AG08395 (cell line): Measurements from ENCODE around the gene ERC2.
A peak's percentile ranks its signal among the peaks of the same experiment; 100 is the strongest.

ENCODE experiments used
- DNase-seq: peaks from one replicate; pipeline ENCODE4 v3.0.0; 2012; ENCODE audit warnings: mixed read lengths, low spot score

ERC2 gene

DNA sequence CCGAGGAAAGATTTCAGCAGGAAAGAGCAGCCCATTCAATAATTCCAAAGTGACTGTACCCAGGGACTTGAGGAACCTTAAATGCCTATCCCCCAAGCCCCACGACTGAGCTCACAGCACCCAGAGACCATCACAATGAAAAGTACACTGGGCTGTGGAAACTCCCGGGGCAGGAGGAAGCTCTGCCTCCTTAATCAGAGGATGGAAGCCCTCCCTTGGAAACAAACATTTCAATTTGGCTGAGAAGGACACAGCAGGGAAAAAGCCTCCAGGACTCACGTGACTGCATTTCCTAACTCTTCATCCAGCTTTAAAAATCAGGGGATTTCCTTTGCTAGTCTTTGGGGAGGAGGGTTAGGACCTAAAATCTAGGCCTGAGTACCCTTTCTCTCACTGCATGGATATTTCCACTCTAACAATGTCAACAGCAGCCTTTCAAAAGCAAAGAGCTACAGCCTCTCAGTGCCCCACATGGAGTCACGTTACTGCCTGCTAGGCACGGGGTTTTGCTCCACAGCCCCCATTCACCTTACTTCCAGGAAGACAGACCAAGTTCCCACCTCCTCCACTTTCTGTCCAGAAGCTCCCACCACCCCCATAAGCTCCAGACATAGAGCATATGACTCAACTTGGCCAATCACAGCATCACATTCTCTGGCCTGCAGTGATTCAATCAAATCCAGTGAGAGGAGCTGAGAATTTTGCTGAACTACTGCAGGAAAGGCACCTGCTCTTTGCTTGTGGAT is 912.2 kb downstream of the ERC2 start:
- no peak for DNase-seq

DNA sequence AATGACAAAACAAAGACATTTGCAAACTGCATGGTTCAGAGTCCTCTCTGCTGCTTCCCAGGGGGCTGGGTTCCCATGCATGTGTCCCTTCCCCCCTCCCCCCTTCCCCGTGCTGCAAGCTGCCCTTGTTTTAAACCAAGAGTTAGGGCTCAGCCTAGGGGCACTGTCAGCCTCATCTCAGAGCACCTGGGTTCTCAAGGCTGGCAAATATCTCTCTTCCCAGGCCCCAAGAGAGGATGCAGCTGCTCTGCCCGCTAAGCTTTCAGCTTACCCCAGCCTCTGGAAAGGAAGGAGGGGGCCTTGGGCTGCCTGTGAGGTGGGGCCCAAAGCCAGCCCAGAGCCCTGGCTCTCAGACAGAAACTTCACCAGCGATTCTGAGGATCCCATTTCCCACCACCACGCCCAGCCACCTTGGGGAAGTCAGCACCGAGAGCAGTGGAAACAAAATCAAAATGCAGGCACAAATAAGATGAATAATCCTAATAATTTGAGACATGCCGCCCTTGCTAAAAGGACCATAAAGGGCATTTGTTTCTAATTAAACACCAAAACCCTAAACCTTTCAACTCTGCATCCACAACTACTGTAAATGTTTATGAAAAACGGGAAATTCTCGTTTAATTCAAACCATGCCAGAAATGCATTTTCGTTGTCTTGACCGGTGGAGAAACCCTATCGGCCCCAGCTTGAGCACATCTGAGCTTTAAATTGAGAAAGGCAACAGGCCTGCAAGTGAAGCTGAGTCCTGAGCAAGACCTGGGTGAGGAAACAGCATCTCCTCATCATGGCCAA is 913.4 kb downstream of the ERC2 start:
- DNase-seq = no peak

DNA sequence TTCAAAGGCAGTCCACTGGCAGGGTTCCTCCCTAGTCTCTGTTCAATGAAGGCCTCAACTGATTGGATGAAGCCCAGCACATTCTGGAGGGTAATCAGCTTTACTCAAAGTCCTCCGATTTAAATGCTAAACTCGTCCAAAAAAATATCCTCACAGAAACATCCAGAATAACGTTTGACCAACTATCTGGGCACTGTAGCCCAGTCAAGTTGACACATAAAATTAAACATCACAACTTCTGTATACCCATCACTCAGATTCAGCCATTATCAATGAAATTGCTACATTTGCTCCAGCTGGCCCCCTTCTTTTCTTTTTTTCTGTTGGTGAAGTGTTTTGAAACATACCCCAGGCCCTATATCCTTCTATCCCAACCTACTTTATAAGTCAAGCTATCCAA is 916.6 kb downstream of the ERC2 start:
- no peak for DNase-seq

DNA sequence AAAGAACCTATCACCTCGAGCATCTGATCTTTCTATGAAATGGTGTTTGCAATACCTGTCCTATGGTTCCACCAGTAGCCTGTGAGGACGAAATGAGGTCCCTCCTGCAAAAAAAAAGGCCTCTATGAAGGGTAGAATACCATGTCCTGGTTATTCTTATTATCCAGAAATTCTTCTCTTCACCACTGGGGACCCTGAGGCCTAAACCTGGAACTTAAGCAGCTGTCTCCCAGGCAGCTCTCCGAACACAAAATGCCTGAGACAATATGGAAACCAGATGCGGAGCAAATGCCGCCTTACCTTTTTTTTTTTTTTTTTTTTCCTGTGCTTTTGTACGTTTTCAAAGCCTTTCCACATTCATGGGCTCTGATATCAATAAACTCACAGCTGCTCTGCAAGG is 919.1 kb downstream of the ERC2 start:
- peak; percentile 64 for DNase-seq

DNA sequence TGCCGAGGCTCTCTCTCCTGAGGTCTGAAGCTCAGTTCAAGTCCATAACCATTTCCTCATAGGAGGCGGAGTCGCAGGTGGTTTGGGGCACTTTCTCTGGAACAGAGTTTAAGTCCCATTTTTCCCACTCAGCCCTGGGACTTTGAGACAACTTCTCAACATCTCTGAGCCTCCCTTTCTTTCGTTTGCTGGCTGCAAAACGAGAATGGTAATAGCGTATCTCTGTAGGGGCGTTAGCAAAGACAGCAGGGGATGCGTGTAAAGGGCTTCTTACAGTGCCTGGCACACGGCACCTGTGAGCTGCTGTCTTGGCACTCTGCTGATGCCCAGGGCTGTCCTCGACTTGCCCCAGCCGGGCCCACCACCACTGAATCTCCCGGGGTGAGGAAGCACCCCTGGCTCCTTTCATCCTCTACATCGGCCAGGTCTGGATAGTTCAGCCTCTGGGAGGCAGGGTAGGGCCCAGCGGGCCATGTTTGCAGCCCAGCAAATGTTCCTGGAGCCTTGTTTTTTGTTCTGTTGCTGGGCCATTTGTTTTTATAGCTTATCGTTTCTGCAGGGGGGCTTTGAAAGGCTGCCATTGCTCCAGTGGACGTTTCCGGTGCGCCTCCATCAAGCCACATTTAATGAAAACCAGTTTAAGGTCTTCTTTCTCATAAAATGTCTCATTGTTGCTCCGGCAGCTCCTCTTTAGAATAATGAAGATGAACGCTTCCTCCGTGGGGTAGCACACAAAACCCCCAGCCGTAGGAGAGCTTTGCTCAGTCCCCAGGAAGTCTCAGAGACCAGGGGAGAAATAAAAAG is 921.2 kb downstream of the ERC2 start:
- DNase-seq = no peak

DNA sequence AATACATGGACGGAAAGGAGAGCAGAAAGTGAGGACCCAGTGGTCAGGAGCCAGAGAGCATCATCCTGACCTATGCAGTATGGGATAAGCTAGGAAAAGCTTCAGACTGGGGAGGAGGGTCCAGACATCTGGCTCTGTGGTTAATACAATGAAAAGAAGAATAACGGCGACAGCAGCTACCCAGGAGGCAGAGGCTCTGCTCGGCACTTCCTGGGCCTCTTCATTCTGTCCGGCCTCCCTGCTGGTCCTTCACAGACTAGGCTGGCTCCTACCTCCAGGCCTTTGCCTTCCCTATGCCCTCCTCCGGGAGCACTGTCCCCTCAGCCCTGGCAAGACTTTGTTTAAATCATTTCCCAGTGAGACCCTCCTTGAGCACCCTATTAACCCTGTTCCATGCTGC is 922.3 kb downstream of the ERC2 start:
- no peak for DNase-seq

DNA sequence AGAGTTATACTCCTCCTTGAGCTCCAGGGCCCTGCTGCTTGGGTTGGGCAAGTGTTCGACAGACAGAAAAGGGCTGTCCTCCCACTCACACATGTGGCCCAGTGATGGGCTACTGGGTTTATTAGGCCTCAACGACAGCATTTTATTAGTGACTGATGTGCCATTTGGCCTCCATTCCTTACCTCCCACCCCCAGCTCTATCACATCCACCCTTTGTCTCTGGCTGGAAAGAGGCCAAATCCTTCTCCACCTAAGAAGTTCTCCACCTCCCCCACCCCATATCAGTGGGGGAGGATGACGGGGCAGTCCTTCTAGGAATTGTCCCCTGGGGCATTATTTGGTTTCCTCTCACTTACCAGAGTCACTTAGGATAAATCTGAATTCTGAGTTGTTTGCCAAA is 924.0 kb downstream of the ERC2 start:
- DNase-seq = no peak

DNA sequence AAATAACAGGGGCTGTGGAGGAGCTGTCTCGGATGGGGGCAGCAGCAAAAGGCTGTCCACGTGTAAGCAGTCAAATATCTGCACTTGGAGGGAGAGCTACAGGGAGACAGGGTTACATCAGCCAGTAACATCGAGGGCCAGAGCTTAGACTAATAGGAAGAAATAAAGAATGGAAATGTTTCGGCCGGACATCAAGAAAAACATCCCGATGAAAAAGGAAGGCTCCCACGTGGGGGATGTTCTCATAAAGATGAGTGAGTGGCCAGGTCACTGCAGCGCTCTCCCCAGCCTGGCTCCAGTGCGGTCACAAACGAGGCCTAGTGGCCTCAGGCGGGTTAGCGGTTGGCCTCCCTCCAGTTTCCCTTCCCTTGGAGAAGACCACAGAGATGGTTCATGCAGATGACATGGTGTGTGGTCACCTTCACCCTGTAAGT is 925.1 kb downstream of the ERC2 start:
- DNase-seq = no peak

DNA sequence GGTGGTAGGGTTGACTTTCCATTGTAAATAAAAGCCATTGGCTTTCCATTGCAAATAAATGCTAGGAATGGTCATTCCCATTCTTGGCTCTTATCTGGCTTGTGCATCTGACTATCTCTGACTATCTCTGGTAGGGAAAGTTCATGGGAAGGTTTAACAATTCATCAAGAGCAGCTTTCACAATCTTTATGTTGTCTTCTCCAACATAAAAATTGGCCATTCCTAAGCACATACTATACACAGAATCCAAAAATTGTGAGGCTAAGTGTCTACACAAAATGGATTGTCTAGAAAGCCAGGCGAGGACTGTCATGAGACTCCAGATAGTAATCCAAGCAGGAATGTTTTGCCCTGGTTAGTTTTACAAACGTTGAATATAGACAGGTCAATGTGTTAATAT is 926.8 kb downstream of the ERC2 start:
- DNase-seq = no peak

DNA sequence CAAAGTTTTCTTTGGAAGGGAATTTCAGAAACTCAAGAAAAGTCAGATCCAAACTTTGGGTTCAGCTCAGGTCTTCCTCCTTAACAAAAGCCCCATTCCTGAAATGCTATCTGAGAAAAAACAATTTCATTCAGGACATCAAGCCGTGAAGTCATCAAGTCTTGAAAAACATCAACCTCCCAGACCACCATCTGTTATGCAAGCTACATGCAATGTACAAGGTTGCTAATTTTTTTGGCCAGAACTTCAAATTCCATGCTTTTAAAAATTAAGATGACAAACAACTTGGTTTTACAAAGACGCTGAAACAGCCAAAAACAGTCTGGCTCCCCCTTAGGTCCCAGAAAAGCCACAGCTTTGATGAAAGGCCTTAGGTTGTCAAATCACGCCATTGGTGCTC is 927.3 kb downstream of the ERC2 start:
- DNase-seq = no peak

DNA sequence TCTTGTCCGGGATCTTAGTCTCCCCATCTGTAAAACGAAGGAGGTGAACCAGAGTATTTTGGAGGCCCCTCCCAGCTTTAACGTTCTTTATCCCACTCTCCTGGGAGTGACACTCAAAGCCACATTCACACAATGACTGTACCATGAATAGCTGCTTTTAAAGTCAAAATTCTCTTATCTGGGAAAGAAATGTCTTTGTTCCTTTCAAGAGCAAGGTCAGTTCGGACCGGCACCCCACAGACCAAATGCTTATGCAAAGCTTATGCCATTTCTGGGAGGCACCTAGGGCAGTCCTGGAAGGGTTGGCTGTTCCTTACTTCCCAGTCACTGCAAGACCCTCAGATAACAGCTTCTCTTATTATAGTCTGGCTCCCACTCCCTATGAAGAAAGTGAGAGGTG is 927.7 kb downstream of the ERC2 start:
- no peak for DNase-seq

DNA sequence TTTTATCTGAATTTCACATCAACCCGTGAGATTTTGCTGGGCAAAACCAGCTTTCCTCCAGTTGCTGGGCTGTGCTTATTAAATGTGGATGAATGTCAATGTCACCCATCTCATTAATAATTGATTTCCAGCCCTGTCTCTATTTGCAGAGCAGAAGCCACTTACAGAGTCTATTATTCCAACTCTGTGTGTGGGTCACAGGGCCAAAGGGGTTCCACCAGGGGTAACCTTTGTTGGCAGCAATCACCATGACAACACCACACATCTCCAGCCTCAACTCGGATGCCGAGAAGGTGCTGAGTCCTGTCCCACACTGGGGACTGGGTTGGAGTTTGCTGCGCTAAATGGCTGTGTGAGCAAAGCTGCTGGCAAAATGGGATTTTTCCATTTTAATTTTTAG is 930.1 kb downstream of the ERC2 start:
- DNase-seq = no peak

DNA sequence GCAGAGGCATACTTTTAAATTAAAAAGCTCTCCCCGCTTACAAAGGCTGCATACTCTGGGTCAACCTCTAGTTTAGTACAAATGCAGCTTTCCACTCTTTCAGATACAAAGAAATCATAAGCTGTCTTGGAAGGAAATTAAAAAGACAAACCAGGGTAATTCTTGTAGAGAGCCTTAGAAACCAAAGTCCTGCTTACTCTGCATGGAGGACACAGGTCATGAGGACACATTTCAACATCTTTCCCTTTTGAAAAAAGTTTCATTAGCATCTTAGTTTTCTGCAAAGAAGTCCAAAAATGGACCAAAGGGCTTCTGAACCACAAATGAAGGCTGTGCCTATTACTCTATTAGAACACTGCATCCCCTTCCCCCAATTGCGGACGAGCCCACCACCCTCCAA is 930.7 kb downstream of the ERC2 start:
- no peak for DNase-seq

DNA sequence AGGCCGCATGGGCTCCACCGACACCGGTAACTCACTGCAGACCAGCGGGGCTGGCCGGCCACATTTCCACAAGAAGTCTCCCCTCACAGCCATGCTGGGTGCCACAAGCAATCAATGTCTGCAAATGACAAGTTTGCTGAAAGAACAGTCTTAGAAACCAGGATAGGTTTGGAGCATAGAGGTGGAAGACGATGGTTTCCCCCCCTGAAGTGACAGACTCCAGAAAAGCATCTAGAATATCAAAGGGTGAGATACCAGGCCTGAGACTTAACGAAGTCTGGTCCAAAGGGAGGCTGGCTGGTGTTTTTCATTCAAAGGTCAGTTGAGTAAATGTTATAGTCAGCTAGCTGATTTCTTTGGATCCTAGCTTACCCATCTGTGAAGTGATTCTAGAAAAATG is 931.1 kb downstream of the ERC2 start:
- DNase-seq = no peak

DNA sequence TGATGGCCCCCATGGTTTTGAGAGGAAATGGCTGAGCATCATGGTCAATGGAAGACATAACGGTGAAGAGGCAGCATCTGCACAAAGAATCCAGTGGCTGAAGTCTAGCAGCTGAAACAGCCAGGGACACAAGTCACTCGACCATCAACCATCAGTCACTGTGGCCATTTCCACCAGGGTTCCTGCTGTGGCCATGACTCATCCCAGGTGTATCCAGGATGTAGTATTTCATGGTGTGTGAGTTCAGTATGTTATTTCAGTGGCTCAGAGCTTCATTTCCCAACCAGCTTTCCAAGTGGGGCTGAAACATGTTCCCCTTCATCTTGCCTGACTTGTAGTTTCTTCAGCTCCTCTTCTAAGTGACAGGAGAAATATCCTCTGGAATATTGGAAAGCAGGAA is 933.4 kb downstream of the ERC2 start:
- no peak for DNase-seq

DNA sequence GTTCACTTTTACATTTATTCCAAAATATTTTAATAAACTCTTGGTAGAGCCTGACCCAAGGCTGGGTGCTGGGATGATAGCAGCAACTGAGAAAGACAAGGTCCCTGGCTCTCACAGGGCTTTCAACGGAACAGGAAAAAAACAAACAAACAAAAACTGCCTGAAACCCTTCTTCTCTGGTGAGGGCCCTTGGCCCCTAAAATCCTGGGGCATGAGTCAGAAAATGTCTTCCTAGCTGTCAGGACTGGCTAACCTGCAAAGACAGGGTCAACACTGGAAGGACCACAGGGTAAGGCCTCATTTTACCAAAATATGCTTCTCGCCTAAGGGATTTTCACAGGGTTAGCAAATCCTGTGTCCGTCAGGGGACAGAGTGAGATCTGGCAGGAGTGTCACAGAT is 935.5 kb downstream of the ERC2 start:
- no peak for DNase-seq

DNA sequence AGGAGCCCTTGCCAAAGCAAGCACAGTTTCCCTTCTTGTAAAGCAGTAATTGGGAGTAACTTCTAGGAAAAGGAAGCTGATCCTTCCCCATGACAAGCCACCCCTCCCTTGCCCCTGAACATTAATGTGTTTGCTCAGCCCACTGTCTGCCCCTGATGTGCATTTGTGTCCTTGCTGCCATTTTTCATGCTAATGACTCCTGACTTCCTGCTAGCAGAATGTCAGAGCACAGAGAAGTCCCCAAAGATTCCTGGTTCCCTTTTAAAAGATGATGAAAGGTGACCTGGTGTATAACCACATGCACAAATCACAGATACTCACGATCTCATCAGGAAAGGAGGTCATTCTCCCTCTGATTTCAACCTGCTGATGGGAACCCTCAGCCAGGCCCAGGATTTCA is 936.9 kb downstream of the ERC2 start:
- DNase-seq = no peak

DNA sequence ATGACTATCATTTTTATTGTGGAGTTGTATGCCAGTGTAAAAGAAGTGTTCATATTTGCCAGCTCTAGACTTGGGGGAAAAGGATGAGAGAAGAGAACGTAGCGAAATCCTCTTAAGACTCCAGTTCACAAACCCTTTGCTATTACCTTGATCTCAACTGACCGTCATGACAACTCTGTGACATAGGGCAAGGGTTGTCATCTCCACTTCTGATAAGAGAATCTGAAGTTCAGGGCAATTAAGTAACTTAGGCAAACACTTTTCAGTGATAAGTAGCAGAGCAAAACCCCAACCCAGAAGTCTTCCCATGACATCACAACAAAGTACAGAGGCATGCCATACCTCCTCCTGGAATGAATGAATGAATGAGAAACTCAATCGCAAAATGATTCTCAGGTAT is 940.9 kb downstream of the ERC2 start:
- no peak for DNase-seq

DNA sequence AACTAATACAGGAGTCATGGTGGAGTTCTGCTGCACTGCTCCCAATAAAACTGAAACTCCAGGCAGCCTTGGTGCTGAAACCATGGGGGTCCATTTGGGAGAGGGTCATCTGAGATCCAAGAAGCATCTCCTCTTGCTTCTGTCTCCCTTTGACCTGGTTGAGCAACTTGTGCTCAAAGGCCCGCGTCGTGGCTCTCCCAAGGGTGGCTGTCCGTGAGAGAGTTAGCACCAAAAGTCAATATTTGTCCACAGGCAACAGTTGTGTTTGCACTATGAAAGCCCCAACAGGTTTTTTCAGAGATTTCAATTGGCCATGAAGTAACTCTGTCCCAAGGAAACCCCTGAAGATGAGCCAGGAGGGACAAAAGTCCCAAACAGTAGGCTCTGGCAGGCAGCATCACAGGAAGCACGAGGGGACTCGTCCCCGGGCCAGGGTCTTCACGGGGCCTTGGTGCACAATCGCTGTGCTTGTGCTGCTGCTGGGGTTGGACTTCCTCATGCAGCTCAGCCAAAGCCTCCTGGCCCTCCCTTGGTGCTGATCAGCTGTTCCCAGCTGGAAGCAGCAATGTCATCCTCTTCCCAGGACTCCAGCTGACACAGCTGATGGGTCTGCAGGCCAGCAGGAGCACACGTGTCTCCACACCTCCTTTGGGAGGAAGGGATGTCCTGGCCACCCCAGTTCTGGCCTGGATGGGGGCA is 941.8 kb downstream of the ERC2 start:
- DNase-seq = no peak

DNA sequence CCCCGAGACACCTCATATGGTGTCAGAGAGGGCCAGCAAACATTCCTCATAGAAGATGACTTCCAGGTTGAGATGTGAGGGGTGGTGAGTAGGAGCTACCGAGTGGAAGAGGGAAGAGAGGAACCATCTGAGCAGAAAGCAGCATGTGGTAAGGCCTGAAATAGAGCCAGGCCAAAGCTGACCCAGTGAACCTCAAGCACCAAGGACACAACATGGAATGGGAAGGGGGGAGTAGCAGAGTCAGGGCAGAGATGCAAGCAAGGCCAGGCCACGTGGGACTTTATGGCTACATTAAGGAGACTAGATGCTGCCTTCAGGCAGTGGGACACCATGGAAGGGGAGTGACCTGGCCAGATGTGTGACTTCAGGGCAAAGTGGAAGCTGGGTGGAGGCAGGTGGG is 942.8 kb downstream of the ERC2 start:
- no peak for DNase-seq

DNA sequence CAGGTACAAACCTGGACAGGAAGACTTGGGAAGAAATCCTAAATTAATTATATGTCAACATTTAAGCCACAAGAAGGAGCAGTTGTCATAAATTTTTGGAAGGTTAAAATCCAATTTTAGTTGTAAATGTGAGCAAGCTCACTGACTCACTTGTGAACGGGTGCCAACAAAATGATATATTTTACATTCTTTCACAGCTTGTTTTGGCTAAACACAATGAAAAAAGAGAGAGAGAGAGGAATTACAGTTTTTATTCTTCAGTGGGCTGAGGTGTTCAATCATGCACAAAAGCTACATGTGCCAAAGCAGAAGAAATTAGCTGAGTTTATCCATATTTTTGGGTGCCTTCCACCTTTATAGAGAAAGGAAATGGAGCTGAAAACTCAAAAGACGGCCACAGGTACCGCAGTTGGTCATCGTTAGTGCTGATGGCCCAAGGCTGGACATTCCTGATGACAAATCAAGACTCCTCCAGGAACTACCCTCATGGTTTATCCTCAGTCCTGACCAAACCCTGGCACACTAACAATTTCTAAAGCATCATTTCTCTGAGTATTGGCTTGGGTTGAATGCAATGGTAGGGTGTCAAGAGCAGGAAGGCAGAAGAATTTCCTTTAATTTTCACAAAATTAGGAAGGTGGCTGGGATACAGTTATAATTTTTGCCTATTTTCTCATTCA is 943.6 kb downstream of the ERC2 start:
- DNase-seq = peak; percentile 55

DNA sequence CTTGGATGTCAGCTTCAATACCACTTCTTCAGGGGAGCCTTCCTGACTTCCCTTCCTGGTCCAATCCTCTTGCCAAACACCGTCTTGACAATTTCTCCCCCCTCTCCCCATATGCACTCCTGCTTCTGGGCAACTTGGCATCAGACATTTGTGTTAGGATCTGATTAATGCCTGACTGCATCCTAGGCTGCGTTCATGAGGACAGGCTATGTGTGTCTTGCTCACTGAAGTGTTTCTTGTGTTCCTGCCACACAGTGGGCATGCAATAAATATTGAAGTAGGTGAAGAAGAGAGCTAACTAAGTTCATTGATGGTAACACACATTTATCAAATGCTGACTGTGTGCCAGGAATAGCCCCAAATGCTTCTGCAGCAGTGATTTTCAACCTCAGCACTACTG is 944.8 kb downstream of the ERC2 start:
- no peak for DNase-seq
